K562 (cell line): Measurements from ENCODE around the gene PBX2. TPM values are rescaled to one million over a fixed set of nuclear protein-coding genes. Genes with fewer than 3 reads are reported as not detected.

Source experiments
- ETV1 ChIP-seq: fragments of 450-650 bp; conservative IDR thresholded peaks from 2 replicates; pipeline ENCODE4 v1.6.1; 2016; ENCODE audit warnings: missing genetic modification characterization, control low read depth, low read depth, missing compliant biosample characterization
- FOXK2 ChIP-seq, 2 experiments: fragments of 450-650 bp; IDR thresholded peaks in 1 of 2; conservative IDR thresholded peaks in 1 of 2; 2 replicates each; pipeline ENCODE4 v1.6.1; 2016; ENCODE audit warnings: low read depth in 2 of 2, mild to moderate bottlenecking in 1 of 2
- HNRNPLL ChIP-seq: fragments of 200-400 bp; formaldehyde crosslinking; IDR thresholded peaks from 2 replicates; pipeline ENCODE4 v1.6.1; 2017; ENCODE audit warnings: low read length, low read depth, mild to moderate bottlenecking; ENCODE audit not compliant: poor library complexity, severe bottlenecking
- KLF1 ChIP-seq: fragments of 450-650 bp; IDR thresholded peaks from 2 replicates; pipeline ENCODE4 v1.6.1; 2016; ENCODE audit warnings: missing genetic modification characterization, missing compliant biosample characterization
- KLF16 ChIP-seq: IDR thresholded peaks from 2 replicates; pipeline ENCODE4 v1.6.1; 2016; ENCODE audit warnings: antibody characterized with exemption
- MXD1 ChIP-seq: fragments of 250-450 bp; sonication (Bioruptor Pico); IDR thresholded peaks from 2 replicates; pipeline ENCODE4 v1.8.0; 2021; ENCODE audit warnings: borderline replicate concordance, mild to moderate bottlenecking, moderate library complexity; ENCODE audit not compliant: poor library complexity, severe bottlenecking
- NFIC ChIP-seq: fragments of 450-650 bp; IDR thresholded peaks from 2 replicates; pipeline ENCODE4 v1.6.1; 2017; ENCODE audit warnings: mild to moderate bottlenecking, inconsistent platforms
- REST ChIP-seq, 2 experiments: fragments of 450-650 bp; formaldehyde crosslinking in 1 of 2; IDR thresholded peaks; 2 replicates each; pipeline versions ENCODE4 v1.4.0 to v1.6.1; 2014 to 2020; ENCODE audit warnings: mild to moderate bottlenecking in 2 of 2, borderline replicate concordance in 1 of 2, low read depth in 1 of 2
- RUNX1 ChIP-seq: sonication (generic); IDR thresholded peaks from 2 replicates; pipeline ENCODE4 v1.6.1; 2016; ENCODE audit warnings: antibody characterized with exemption, low read depth
- SIN3A ChIP-seq, 2 experiments: fragments of 150-350 bp in 1 of 2; IDR thresholded peaks; 2 replicates each; pipeline ENCODE4 v1.6.1; 2011 to 2016; ENCODE audit warnings: borderline replicate concordance in 2 of 2, low read depth in 2 of 2, low read length in 2 of 2, mild to moderate bottlenecking in 2 of 2, moderate library complexity in 2 of 2; ENCODE audit not compliant: control insufficient read depth in 1 of 2
- SIX5 ChIP-seq, 2 experiments: IDR thresholded peaks; 2 replicates each; pipeline ENCODE4 v1.6.1; 2011; ENCODE audit warnings: low read length in 2 of 2, borderline replicate concordance in 1 of 2, low read depth in 1 of 2, mild to moderate bottlenecking in 1 of 2, moderate library complexity in 1 of 2; ENCODE audit not compliant: insufficient read depth in 1 of 2
- ZNF174 ChIP-seq: fragments of 250-450 bp; sonication (Bioruptor Pico); IDR thresholded peaks from 2 replicates; pipeline ENCODE4 v1.4.0; 2020; ENCODE audit warnings: mild to moderate bottlenecking
- ZNF347 ChIP-seq: fragments of 450-650 bp; formaldehyde crosslinking; IDR thresholded peaks from 2 replicates; pipeline ENCODE4 v1.4.0; 2020; ENCODE audit warnings: low read depth, mild to moderate bottlenecking, moderate library complexity
- ZNF384 ChIP-seq: IDR thresholded peaks from 2 replicates; pipeline ENCODE4 v1.6.1; 2012; ENCODE audit warnings: low read depth, low read length, improper control_type of control experiment
- ZNF445 ChIP-seq: fragments of 250-450 bp; sonication (Bioruptor Pico); IDR thresholded peaks from 2 replicates; pipeline ENCODE4 v1.4.0; 2020; ENCODE audit warnings: low read depth, mild to moderate bottlenecking, moderate library complexity
- ZNF699 ChIP-seq: fragments of 250-450 bp; sonication (Bioruptor Pico); IDR thresholded peaks from 2 replicates; pipeline ENCODE4 v1.8.0; 2021; ENCODE audit warnings: mild to moderate bottlenecking, moderate library complexity; ENCODE audit not compliant: insufficient replicate concordance
- polyA plus RNA-seq, 8 experiments: library from polyadenylated mRNA; depleted of rRNA in 4 of 8; stranded (reverse) in 5 of 8; unstranded in 3 of 8; fragments of >200 nt; fragmentation: Nextera tagmentation in 2 of 8; fragmentation: Illumina TruSeq in 1 of 8; extraction: Ambion mirVana in 2 of 8; extraction: Trizol in 1 of 8; gene quantifications; 2 replicates each; pipeline versions ENCODE4 v1.2.1 to v1.2.3, GENCODE V29; 2011 to 2014; ENCODE audit warnings: inconsistent platforms in 1 of 8, missing spikeins in 1 of 8
- total RNA-seq, 7 experiments: library from RNA; depleted of rRNA in 6 of 7; stranded (reverse); fragments of >200 nt in 6 of 7; fragmentation: Illumina TruSeq in 2 of 7; extraction: Trizol in 2 of 7; gene quantifications; 2 replicates each; pipeline versions ENCODE4 v1.2.1 to v1.2.3, GENCODE V29; 2011 to 2021; ENCODE audit warnings: low replicate concordance in 1 of 7
- TF ChIP-seq, protein P1 (sequence below): fragments of 450-650 bp; formaldehyde crosslinking; IDR thresholded peaks from 2 replicates; pipeline ENCODE4 v1.4.0; 2020; ENCODE audit warnings: mild to moderate bottlenecking

Gene PBX2
- total and polyA plus RNA-seq, 9 of the 15 experiments (the other 6 are each of a cell fraction or from before 2014, with no cell fraction given): 1.9 to 134 (median 62.5) TPM

GRCh38 chr6:32190054-32190851 is at the start of gene PBX2 (continued):
- TF ChIP-seq SIN3A (IDR thresholded peaks at IDR 0.05; ENCODE audit: borderline replicate concordance in 2 of 2, control insufficient read depth in 1 of 2, low read depth in 2 of 2, low read length in 2 of 2) (peak in 1 of 2 experiments; percentile 54; a peak in 2 of 4 replicates), NFIC (peak; percentile 80), RUNX1 (no peak), KLF16 (no peak), ZNF699 (no peak), ZNF174 (CRISPR knock-in tag) (no peak), REST (IDR thresholded peaks at IDR 0.05; ENCODE audit: borderline replicate concordance) (no peak), REST (CRISPR knock-in tag; IDR thresholded peaks at IDR 0.05; ENCODE audit: low read depth) (peak; percentile 62; the same call in 1 of the 2 replicates), FOXK2 (conservative IDR thresholded peaks at IDR 0.05 in 1 of 2, IDR thresholded peaks at IDR 0.05 in 1 of 2; ENCODE audit: low read depth in 2 of 2) (peak; percentile 71 to 82), ETV1 (peak; percentile 64), ZNF347 (CRISPR knock-in tag) (no peak), KLF1 (tag) (no peak), HNRNPLL (no peak), MXD1 (CRISPR knock-in tag) (no peak), SIX5 (IDR thresholded peaks at IDR 0.05; ENCODE audit: borderline replicate concordance in 1 of 2, insufficient read depth in 1 of 2, low read depth in 1 of 2, low read length in 2 of 2) (no peak), ZNF445 (no peak), ZNF384 (no peak)
- TF ChIP-seq, protein P1, sequence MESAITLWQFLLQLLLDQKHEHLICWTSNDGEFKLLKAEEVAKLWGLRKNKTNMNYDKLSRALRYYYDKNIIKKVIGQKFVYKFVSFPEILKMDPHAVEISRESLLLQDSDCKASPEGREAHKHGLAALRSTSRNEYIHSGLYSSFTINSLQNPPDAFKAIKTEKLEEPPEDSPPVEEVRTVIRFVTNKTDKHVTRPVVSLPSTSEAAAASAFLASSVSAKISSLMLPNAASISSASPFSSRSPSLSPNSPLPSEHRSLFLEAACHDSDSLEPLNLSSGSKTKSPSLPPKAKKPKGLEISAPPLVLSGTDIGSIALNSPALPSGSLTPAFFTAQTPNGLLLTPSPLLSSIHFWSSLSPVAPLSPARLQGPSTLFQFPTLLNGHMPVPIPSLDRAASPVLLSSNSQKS (CRISPR knock-in tag): no peak
